Right lobe of liver (tissue), 6 donors: ENCODE data around the gene TCP10L. TPM values are rescaled to one million over a fixed set of nuclear protein-coding genes. Genes with fewer than 3 reads are reported as not detected.

Experiments
- ATAC-seq, 4 donors: fragments of 200-7000 bp; cut with Tn5 transposase; one replicate each; pipeline ENCODE4 v1.9.1; 2020; ENCODE audit warnings: mild to moderate bottlenecking in 4 of 4, moderate library complexity in 4 of 4
- DNase-seq, 3 donors: peaks; one replicate each; pipeline ENCODE4 v3.0.0-alpha.2; 2020
- H3K27ac ChIP-seq, 3 donors: fragments of 200-600 bp; one replicate each; pipeline ENCODE4 v1.8.0; 2022
- H3K27me3 ChIP-seq, 2 donors: fragments of 200-600 bp; one replicate each; pipeline ENCODE4 v1.8.0; 2022
- H3K36me3 ChIP-seq, 4 donors: fragments of 200-600 bp; sonication (generic) in 1 of 4; one replicate each; pipeline versions ENCODE4 v1.5.1 to v1.8.0; 2017 to 2022; ENCODE audit warnings: control low read depth in 1 of 4
- H3K4me1 ChIP-seq, 4 donors: fragments of 200-600 bp; sonication (generic) in 1 of 4; one replicate each; pipeline versions ENCODE4 v1.5.1 to v1.8.0; 2017 to 2022; ENCODE audit warnings: control low read depth in 1 of 4
- H3K4me3 ChIP-seq, 3 donors: fragments of 200-600 bp; one replicate each; pipeline ENCODE4 v1.8.0; 2022
- H3K9me3 ChIP-seq, 4 donors: fragments of 200-600 bp; sonication (generic) in 1 of 4; one replicate each; pipeline versions ENCODE4 v1.5.1 to v1.8.0; 2017 to 2022; ENCODE audit warnings: control low read depth in 1 of 4
- POLR2A ChIP-seq: fragments of 450-650 bp; IDR thresholded peaks from one replicate; pipeline ENCODE4 v1.6.1; 2017; ENCODE audit warnings: antibody characterized with exemption, mild to moderate bottlenecking
- WGBS: methylation state at CpG from one replicate; pipeline ENCODE4 v1.1.6; 2018; ENCODE audit warnings: low coverage, low lambda C conversion rate; ENCODE audit not compliant: insufficient coverage; ENCODE audit errors: missing lambda C conversion rate; 5-methylcytosine and 5-hydroxymethylcytosine counted together
- intact Hi-C, 2 donors: fragments of 100-400 bp; cut with DNase I; formaldehyde crosslinking; loops; one replicate each; pipeline versions ENCODE4 v1.11.2 to v1.14.1; 2022
- total RNA-seq, 6 experiments: library from RNA; depleted of rRNA in 2 of 6; stranded (reverse); fragments of >200 nt in 2 of 6; fragmentation: NEBNext Ultra II Directional in 3 of 6; extraction: Animal tissue kit (Norgen Biotek cat#: 25700) in 3 of 6; gene quantifications; one replicate each; pipeline versions ENCODE4 v1.1.0 to v1.2.4, GENCODE V29; 2016 to 2023
- TF ChIP-seq, protein P1 (sequence below), 4 donors: fragments of 200-600 bp in 3 of 4; fragments of 450-650 bp in 1 of 4; IDR thresholded peaks; one replicate each; pipeline versions ENCODE4 v1.5.1 to v1.8.0; 2016 to 2022; ENCODE audit warnings: antibody characterized with exemption in 4 of 4, mild to moderate bottlenecking in 2 of 4
- donor health status: DM: no; HTN: yes; CAD: no.
- donor health status: DM: no; HTN: no; CAD: no.
- donor health status: DM: no; HTN: no; CAD: no.
- donor health status: DM: no; HTN: yes; CAD: no.
- donor health status: DM: no; HTN: yes; CAD: no.

The TCP10L gene
- total RNA-seq, 6 experiments from 2014 or later, result 1.5 to 7.1 (median 3.8) TPM

- WGBS, result 100% methylated on average over 1 of the region's 8 CpGs
- no peaks in the 10 kb centered on the region for H3K9me3 ChIP-seq
- H3K27ac ChIP-seq, result no peak overlapping the region
- H3K36me3 ChIP-seq, result peaks cover 0 to 74% (median 19%) of the 10 kb centered on the region in 4 donors
- no peaks in the 10 kb centered on the region for H3K27me3 ChIP-seq
- ATAC-seq (no peak), DNase-seq (no peak)
- no peaks in the 10 kb centered on the region for H3K4me1 ChIP-seq
- no peak overlapping the region for H3K4me3 ChIP-seq
- no peak for TF ChIP-seq POLR2A
- TF ChIP-seq, protein P1, sequence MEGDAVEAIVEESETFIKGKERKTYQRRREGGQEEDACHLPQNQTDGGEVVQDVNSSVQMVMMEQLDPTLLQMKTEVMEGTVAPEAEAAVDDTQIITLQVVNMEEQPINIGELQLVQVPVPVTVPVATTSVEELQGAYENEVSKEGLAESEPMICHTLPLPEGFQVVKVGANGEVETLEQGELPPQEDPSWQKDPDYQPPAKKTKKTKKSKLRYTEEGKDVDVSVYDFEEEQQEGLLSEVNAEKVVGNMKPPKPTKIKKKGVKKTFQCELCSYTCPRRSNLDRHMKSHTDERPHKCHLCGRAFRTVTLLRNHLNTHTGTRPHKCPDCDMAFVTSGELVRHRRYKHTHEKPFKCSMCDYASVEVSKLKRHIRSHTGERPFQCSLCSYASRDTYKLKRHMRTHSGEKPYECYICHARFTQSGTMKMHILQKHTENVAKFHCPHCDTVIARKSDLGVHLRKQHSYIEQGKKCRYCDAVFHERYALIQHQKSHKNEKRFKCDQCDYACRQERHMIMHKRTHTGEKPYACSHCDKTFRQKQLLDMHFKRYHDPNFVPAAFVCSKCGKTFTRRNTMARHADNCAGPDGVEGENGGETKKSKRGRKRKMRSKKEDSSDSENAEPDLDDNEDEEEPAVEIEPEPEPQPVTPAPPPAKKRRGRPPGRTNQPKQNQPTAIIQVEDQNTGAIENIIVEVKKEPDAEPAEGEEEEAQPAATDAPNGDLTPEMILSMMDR (IDR thresholded peaks at IDR 0.05), result no peak
- intact Hi-C loops, result no loop called here
Measured at GRCh38 chr21:32605469-32605868, 20.1 kb upstream of the TCP10L start.

DNA sequence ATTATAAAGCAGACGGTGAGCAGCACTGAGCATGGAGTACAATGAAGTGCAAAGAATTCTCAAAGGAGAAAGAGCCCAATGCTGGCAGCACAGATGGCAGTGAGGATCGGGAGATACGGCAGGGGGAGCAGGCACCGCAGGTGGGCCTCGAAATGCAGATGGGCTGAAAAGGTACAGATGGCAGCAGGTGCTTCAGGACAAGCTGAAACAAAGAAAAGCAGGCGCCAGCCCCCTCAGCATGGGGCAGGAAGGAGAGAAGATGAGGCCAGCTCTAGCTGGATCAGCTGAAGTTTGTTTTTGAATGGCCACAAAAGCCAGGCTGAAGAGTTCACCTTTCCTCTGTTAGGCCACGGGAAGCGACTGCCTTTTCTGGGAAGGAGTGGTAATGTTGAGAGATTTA, 19.1 kb upstream of the TCP10L start:
- intact Hi-C loops, result loop anchor here in 1 of 2 donors (5.0 kb wide), 1 partner anchor 202 kb away; no protein-coding TSS in a partner anchor
- Histone ChIP-seq H3K36me3 (peaks cover 0 to 71% (median 19%) of the 10 kb centered on the region in 4 donors), H3K27me3 (no peaks in the 10 kb centered on the region), H3K27ac (no peak overlapping the region), H3K9me3 (no peaks in the 10 kb centered on the region), H3K4me1 (peaks cover 0 to under 1% (median 0%) of the 10 kb centered on the region in 4 donors), H3K4me3 (no peak overlapping the region)
- ATAC-seq (no peak), DNase-seq (no peak)
- TF ChIP-seq, protein P1 (IDR thresholded peaks at IDR 0.05), result no peak
- TF ChIP-seq POLR2A, result no peak
- WGBS, result 82% methylated on average over 7 of the region's 8 CpGs

DNA sequence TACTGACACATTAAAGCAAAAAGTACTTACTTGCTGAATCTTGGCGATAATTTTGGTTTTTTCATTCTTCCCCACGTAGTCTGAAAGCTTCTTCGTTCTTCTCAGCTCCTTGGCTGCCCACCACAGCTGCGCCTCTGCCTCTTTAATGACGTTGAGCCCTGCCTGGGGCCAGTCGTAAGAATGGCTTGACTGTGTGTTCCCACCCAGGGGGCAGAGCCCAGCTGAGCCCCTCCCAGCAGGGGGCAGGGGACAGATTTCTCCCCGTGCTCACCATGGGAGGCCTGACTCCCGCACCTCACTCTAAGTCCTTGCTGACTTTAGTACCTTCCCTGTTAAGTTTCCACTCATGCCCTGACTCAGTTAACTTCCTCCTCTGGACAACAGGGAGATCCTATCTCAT, 17.8 kb upstream of the TCP10L start:
- intact Hi-C loops, result loop anchor here in 1 of 2 donors (5.0 kb wide), 1 partner anchor 201 kb away; no protein-coding TSS in a partner anchor

DNA sequence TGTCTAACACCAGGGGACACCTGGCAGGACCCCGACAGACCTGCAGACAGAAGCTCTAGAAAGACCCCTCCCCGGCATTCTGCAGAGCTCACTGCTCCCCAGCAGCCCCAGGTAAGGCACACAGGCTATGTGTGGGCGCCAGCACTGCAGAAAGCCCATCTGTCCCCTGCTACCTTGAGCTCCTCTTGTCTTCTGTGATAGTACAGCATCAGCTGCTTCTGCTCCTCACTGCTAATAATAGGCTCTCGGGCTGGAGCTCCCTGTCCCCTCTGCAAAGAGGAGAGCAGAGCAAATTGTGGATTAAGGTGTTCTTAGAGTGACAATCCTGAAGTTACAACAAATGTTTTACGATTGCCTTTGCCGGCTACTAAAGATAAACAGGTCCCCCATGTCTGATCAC, 16.8 kb upstream of the TCP10L start:
- no peak for TF ChIP-seq POLR2A
- TF ChIP-seq, protein P1 (IDR thresholded peaks at IDR 0.05), result no peak
- 86% methylated on average over 1 of the region's 6 CpGs for WGBS
- no peaks in the 10 kb centered on the region for H3K9me3 ChIP-seq
- H3K27me3 ChIP-seq, result no peaks in the 10 kb centered on the region
- H3K27ac ChIP-seq, result no peak overlapping the region
- no peak for DNase-seq
- H3K36me3 ChIP-seq, result peaks cover 0 to 54% (median 17%) of the 10 kb centered on the region in 4 donors
- H3K4me3 ChIP-seq, result no peak overlapping the region
- intact Hi-C loops, result loop anchor here in 1 of 2 donors (5.0 kb wide), 1 partner anchor 200 kb away; no protein-coding TSS in a partner anchor
- peaks cover 0 to 8% (median 0%) of the 10 kb centered on the region in 4 donors for H3K4me1 ChIP-seq
- no peak for ATAC-seq

More for the DNA sequence above, 17.8 kb upstream of the TCP10L start:
- Histone ChIP-seq H3K4me3 (no peak overlapping the region), H3K9me3 (no peaks in the 10 kb centered on the region), H3K36me3 (peaks cover 0 to 63% (median 17%) of the 10 kb centered on the region in 4 donors), H3K4me1 (peaks cover 0 to 8% (median 0%) of the 10 kb centered on the region in 4 donors), H3K27ac (no peak overlapping the region), H3K27me3 (no peaks in the 10 kb centered on the region)
- ATAC-seq, result no peak
- WGBS, result 79% methylated on average over 6 of the region's 8 CpGs
- no peak for DNase-seq
- TF ChIP-seq POLR2A, result no peak
- TF ChIP-seq, protein P1 (IDR thresholded peaks at IDR 0.05), result no peak
